Loucy (cell line): ENCODE measurements around the gene SMCO3.

Experiments
- CTCF ChIP-seq: fragments of 200-600 bp; sonication (generic); conservative IDR thresholded peaks from 2 replicates; pipeline ENCODE4 v1.5.1; 2014; ENCODE audit warnings: mild to moderate bottlenecking, antibody characterized with exemption, low read length
- EZH2phosphoT487 ChIP-seq: fragments of 200-600 bp; IDR thresholded peaks from 2 replicates; pipeline ENCODE4 v1.6.1; 2018; ENCODE audit warnings: antibody characterized with exemption, mild to moderate bottlenecking, moderate library complexity, borderline replicate concordance

- TF ChIP-seq CTCF, result no peak
- no peak for TF ChIP-seq EZH2phosphoT487
Measured at GRCh38 chr12:14779834-14780233, 34.1 kb downstream of the SMCO3 start.
